HG03439 (cell line): Measurements from ENCODE around the gene PRKCA.
A peak's percentile ranks its signal among the peaks of the same experiment; 100 is the strongest.

Experiments
- ATAC-seq: cut with Tn5 transposase; IDR thresholded peaks from one replicate; pipeline ENCODE4 v1.9.1; 2021; ENCODE audit warnings: mild to moderate bottlenecking, moderate library complexity; ENCODE audit not compliant: unreplicated experiment

PRKCA gene

DNA sequence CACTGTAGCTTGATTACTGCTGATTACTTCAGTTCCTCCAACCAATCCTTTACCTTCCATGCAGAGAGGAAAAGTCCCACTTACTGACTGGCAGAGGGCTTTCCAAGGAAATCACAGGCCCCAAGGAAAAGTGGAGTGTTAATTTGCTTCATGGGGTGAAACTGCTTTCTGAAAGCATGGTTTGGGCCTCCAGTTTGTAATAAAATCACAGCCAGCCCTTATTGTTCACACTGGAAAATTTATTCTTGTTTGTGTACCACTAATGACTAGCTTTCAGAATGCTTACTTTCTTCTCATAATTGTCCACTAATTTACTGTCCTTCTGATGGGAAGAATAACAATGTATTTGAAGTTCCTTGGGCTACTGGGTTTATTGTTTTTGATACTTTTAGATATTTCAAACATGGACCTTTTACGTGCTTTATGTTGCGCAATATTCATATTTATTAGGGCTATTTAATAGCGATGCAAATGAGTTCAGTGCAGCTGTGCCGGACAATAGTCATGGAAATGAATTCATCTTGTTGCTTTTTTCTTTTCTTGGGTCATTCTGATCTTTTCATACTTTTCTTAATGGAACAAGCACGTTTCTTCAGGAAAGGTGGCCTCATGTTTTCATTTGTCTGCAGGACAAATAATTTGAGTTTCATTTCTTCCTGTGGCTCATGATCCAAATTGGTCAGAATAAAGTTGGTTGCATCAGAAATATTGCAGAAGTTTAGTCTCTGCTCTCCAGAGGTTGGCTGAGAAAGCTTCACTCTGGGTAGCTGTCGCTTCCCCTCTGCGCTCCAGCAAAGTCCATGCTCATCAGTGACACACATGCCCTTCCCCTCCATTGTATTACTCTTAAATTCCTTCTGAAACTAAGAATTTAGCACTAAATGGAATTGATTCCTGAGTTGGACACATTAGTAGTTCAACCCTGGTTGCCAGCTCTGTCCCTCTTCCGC lies 128.7 kb downstream of the PRKCA start:
- no peak for ATAC-seq

DNA sequence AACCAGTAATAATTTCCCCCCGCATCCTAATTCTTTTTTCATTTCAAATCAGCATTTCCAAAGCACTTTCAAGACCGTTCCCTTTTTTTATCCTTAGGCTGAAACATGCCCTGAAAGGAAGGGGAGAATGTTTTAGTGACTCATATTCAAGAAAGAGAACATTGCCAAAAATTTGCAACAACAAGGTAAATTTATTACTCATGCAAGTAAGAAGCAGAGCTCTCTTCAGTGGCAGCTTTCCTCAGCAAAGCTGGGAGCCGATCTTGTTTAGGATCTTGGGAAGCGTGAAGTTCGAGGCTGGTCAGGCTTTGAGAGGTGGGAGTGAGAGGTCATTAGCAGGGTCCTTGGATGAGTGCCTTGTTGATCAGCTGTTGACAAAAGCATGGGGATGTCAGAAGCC lies 129.5 kb downstream of the PRKCA start:
- ATAC-seq, result no peak

DNA sequence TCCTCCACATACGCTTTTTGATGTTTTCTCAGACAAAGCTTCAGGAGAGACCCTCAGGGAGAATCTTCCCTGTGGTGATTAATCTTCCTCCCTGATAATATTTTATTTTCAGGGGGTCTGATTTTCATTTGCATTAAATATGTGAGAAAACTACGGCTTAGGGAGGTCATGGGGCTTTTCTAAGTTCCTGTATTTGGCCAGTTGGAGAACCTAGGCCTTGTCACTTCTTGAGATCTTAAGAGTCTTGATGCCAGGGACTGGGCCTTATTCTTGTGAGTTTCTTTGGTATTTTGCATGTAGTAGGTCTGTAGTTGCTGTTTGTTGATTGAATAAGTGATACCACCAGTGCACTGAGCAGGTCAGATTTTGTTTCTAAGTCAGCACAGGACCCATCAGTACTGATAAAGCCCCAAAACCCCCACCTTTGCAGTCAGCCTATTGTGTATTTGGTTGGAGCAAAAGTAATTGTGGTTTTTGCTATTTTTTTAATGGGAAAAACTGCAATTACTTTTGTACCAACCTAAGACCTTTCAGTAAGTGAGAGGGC lies 130.1 kb downstream of the PRKCA start:
- ATAC-seq, result no peak

DNA sequence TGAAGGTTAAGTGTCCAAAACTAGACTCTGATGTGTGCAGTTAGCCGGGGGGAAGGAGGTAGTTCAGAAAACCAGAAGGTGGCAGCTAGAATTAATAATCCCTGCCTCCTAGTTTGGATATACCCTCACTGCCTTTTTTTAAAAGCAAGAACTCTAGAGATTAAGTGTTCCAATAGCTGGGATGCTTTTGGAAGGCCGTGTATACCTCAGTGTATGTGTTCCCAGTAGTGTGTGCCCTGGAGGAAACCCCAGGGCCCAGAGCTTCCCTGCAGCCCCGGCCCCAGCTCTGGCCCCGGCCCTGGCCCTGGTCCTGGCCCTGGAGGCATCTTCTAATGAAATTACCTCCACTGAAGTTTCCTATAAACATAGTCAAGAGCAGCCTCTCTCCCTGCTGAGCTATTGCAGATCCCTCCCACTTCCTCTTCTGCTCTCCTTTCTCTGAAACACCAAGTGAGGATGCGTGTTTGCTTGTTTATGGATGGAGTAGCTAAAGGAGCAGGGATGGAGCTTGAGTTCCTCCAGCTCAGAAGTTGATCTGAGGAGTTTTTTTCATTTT lies 130.7 kb downstream of the PRKCA start:
- no peak for ATAC-seq

DNA sequence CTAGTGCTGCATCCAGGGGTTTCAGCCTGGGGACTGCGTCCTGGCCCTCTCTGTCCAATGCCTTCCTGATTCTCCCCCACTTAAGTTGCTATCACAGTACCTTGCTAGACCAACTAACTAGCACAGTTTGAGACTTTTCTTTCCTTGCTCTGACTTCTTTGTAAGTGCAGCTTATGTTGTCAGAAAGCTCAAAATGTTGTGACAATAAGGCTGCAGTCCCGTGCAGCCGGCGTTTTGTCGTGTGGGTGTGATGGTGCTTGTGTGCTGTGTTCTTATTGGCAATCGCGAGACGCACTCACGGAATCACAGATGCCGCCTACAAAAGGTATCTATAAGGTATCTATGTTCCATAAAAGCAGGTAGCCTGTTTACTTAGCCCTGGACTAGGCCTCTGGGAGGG lies 132.8 kb downstream of the PRKCA start:
- no peak for ATAC-seq

DNA sequence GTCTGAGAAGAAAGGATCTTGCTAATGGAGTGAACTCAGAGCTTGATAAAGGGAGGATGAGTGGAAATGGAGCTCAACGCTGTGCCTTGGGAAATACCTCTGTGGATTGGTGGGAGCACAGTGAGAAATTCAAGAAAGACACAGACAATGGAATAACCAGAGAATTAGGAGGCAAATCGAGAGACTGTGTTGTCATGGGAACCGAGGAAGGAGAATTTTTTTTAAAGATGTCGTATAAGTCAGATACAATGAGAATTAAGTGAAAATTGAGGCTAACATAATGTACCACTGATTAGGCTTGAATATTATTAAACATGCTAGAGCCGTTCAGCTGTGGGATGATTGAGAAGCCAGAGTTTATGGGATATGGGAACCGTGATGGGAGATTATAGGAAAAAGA lies 134.2 kb downstream of the PRKCA start:
- ATAC-seq, result no peak

DNA sequence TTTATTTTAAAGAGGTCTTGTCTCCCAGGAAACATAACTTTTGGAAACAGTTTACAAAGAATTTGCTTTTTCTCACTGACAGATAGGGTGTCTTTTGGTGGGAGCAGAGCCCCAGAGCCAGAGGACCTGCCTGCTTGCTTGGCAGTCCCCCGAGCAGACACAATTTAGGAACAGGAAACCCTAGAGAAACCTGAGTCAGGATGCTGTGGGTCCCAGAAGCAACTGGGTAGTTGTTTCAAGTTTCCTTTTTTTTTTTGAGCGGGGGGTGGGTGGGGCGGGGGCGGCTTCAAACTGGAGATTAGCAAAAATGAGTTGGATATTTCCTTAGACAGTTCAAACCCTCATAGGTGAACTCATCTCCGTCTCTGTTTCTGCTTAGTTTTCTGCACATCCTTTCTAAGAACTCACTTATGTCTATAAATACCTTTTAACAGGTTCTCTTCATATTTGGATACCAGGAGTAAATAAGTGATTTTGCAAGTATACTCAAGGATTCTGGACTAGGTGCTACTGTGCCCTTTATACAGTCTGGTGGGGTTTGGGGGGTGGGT lies 135.1 kb downstream of the PRKCA start:
- ATAC-seq, result no peak

DNA sequence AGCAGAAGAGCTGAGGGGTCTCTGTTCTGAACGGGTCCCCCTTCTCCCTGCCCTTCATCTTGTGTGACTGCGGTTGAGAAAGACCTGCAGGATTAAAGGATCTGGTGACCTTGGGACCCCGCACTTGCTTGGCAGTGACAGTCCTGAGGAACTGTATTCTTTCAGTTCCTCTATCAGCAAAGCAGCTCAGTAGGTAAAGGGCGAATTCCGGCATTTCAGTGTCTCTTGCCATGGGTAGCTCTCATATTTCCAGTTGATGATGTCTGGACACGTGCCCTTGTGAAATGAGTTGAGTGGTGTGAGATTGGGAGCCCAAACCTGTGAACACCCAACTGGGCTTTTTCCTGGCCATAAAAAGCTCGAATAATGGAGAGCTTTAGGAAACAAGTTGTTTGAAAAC lies 135.7 kb downstream of the PRKCA start:
- no peak for ATAC-seq

DNA sequence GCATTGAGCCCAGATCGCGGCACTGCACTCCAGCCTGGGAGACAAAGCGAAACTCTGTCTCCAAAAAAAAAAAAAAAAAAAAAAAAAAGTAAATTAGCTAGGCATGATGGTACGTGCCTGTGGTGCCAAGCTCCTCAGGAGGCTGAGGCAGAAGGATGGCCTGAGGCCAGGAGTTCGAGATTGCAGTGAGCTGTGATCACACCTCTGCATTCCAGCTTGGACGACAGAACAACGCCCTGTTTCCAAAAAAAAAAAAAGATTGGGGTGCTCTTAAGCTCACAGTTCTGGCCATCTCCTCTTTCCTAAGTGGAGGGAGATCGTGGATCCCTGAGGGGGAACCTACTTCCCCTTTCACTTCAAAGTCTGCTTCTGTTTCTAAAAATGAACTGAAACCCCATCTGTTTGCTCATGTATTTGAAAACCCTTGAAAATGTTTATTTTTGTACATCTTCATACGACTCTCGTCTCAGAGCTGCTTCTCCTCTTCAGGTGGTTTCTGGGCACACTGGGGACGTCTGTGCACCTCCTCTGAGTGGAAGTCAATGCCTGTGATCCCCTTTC lies 138.8 kb downstream of the PRKCA start:
- ATAC-seq, result peak; percentile 86

DNA sequence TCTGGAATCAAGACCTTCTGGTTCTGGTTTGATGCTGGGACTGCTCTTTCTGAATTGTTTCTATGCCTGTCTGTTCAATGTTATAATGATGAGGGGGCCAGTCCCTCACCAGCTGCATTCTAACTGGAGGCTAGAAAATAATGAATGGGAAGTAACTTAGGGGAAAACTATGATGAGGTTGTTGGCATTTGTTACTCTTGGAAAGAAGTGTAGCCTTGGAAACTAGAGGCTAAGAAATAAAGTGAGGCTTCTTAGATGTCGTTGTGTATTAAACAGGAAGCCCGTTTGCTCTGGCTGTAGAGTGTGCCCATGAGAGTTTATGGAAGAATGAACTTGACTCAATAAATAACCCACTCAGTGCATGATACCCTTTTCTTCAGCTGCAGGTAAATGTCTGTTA lies 140.8 kb downstream of the PRKCA start:
- ATAC-seq, result no peak

DNA sequence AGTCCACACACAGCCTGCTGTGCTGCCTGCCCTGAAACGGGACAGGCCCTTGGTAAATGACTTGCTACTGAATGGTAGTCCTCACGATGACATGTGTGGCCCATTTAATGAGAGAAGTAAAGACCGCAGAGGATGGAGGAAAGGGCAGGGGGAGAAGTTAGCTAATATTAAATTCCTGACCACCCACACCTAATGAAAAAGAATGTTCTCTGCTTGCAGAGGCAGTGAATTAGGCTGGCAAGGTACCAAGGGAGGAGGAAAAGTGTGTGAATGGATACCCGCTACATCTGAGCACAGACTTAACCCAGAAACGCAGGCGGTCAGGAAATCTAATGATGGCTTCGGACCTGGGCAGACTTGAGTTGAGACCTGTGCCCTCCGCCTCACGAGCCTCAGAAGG lies 141.2 kb downstream of the PRKCA start:
- ATAC-seq, result no peak

DNA sequence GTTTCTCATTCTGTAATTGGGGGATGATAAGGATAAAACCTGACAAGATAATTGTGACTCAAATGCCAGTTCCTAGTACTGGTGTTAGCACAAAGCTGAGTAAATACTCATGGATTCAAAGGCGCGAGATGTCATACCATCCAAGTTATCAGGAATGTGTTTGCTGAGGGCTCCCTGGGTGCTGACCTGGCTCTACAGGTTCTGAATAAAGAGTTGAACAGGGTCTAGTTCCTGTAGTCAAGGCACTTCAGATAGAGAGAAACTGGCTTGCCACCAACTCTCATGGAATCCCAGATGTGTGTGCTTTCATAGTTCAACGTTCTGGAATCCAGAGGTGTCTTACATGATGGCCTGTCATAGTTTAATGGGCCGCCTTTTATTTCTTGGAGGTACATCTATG lies 141.6 kb downstream of the PRKCA start:
- no peak for ATAC-seq

DNA sequence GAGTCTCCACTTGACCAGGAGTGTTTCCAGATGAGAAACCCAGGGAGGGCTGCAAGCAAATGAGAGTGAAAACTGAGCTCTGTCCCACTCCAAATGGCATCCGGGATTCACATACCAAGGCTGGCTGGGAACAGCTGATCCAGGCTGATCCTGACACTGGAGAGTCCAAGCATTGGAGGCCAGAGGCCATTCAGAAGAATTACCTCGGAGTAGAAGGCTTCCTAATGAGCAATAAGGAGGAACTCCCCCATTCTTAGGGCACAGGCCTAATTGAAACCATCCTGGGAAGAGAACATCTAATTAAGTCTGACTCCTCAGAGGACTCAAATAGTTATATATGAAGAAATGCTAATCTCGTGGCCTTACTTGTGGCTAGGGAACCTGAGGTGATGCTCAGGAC lies 142.8 kb downstream of the PRKCA start:
- no peak for ATAC-seq

DNA sequence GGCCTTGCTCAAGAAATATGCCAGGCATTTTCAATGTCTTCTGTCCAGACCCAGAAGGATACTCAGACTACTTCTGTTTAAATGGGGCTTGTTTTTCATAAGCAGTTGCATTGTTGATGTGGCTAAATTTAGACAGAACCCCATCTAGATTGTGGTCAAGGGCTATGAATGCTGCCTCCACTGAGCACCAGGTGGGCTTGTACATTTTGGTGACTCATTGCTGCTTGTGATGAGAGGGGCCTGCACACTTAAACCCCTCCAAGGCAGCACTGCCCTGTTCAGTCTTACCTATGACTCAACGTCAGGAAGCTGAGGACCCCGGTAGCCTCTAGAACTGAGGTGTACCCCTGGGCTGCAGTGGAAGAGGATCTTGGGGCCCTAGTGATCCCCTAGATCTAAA lies 144.0 kb downstream of the PRKCA start:
- no peak for ATAC-seq

DNA sequence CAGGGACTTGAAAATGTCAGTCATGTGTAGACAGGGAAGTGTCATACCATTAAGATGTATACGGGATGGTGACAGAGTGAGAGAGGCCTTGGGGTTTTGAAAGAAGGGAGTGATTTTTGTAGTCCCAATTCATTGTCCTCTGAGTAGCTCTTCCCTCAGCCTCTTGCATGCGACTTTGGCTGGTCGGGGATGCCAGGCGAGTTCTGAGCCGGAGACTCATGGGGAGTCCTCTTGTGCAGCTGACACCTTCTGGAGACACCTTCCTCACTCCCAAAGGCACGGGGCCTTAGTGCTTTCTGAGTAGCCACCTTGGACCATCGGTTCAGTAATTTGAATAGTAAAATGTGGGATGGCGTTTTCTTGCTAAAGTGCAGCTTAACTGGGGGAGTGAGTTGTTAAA lies 144.7 kb downstream of the PRKCA start:
- no peak for ATAC-seq

DNA sequence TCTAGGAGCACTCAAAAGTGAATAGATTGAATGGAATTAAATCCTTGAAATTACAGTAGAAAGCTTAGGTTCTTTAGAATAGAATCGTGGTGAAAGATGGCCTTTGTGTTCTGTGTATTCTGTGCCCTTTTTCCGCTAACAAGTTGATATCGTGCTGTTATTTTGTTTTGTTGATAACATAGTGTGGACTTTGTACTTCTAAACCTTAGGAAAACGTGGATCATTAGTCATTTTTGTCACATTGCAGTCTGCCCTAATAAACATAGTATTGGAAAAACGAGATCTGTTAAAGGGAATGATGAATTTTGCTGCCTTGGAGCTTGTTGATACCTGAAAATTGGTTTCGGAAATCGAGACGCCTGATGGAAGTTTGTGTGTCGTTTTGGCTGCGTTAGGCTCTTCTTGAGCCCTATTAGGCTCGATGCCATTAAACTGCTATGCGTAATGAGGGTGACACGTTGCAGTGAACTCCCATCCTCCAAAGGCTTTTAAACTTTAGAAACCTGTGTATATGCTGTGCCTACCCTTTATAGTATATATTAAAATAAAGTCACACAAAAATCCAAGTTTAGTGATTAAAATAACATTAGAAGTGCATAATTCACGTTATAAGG lies 145.7 kb downstream of the PRKCA start:
- ATAC-seq, result no peak

DNA sequence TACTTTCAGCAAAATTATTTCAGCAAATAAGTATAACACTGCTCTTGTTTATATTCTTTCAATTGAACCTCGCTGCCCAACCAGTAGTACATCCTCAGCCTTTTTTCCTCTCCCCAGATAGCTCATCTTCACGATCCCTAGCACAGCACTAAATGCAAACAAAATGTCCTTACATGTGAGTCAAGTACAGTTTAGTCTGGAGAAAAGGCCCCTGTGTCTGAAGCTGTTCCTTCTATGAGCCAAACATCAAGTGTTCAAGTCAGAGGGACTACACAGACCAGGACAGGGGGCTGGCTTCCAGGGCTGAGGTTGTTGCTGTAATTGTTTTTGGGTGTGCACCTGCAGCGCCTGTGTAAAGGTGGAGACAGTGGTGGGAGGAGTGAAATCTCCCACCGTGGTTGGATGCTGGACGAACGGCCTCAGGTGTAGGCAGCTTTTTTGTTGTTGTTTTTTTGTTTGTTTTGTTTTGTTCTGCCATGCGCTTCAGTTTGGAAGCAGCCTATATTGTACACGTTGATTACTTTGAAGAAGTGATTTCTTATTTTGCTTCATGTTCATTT lies 147.1 kb downstream of the PRKCA start:
- no peak for ATAC-seq

DNA sequence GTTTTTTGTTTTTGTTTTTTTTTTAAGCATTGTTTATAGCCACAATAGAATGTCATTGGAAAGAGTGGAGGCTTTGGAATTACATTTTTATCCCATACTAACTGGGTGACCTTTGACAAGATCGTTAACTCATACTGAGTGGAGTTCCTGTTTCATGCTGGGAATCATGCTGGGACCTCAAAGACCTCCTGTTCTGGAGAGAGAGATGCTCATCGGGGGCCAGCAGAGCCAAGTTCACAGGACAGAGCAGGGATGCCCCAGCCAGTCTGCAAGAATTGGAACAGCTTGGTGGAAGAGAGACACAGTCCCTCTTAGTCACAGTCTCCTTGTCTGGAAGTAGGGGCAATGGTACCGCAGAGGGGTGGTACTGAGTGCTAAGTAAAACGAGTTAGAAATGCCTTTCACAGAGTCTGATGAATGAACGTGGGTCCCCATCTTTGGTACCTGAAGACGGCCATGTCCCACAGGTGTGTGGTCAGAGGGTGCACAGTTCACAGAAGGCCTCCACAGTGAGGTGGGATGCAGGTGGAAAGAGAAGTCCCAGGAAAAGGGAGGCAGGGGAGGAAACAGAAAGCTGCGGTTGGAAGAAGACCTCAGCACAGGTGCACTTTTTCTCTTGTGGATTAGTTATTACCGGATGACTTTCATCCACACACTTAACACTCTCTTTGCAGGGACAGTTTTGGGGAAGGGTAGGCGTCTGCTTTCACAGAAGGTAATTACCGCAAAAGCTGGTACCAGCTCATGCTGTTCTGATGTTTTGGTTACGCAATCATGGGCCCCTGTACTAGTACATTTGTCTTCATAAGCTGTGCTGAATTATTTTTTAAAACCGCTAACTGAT lies 147.8 kb downstream of the PRKCA start:
- ATAC-seq, result no peak

DNA sequence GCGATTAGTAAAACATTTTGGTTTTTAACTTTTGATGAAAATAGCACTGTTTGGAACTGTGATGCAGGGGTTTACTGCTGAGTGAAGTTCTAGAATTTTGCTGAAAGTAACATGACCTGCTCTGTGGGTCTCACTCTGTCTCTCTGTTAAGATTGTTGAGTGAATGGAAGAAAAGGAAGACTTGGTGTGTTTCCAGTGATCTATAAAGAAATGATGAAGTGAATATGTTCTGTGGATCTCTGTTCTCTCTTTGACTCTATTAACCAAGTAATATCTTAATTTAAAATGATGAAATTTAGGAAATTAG lies 148.4 kb downstream of the PRKCA start:
- ATAC-seq, result no peak
